Measurements from ENCODE around the gene MAP3K4.

MAP3K4 gene

GRCh38 chr6:161127071-161127740, 135.6 kb downstream of the MAP3K4 start:
- no peak for DNase-seq (ENCODE audit: low read depth)

GRCh38 chr6:161128230-161128629, 136.7 kb downstream of the MAP3K4 start:
- DNase-seq (ENCODE audit: low read depth) = no peak

GRCh38 chr6:161128680-161129196, 137.2 kb downstream of the MAP3K4 start:
- DNase-seq (ENCODE audit: low read depth) = no peak

- no peak for DNase-seq (ENCODE audit: low read depth)
Measured at GRCh38 chr6:161130541-161130940, 139.0 kb downstream of the MAP3K4 start.

- DNase-seq (ENCODE audit: low read depth) = no peak
Measured at GRCh38 chr6:161130967-161131766, 139.6 kb downstream of the MAP3K4 start.

- no peak for DNase-seq (ENCODE audit: low read depth)
Measured at GRCh38 chr6:161132384-161132783, 140.8 kb downstream of the MAP3K4 start.

- DNase-seq (ENCODE audit: low read depth) = no peak
Measured at GRCh38 chr6:161133963-161134362, 142.4 kb downstream of the MAP3K4 start.

GRCh38 chr6:161134550-161135298, 143.2 kb downstream of the MAP3K4 start:
- DNase-seq (ENCODE audit: low read depth) = no peak

GRCh38 chr6:161135695-161136591, 144.4 kb downstream of the MAP3K4 start:
- DNase-seq (ENCODE audit: low read depth) = no peak

- no peak for DNase-seq (ENCODE audit: low read depth)
Measured at GRCh38 chr6:161136655-161137054, 145.1 kb downstream of the MAP3K4 start.

GRCh38 chr6:161137320-161137719, 145.8 kb downstream of the MAP3K4 start:
- no peak for DNase-seq (ENCODE audit: low read depth)

- DNase-seq (ENCODE audit: low read depth) = no peak
Measured at GRCh38 chr6:161137839-161138542, 146.4 kb downstream of the MAP3K4 start.

- DNase-seq (ENCODE audit: low read depth) = no peak
Measured at GRCh38 chr6:161138543-161139303, 147.2 kb downstream of the MAP3K4 start.

- no peak for DNase-seq (ENCODE audit: low read depth)
Measured at GRCh38 chr6:161139304-161139765, 147.8 kb downstream of the MAP3K4 start.

- no peak for DNase-seq (ENCODE audit: low read depth)
Measured at GRCh38 chr6:161139766-161140553, 148.4 kb downstream of the MAP3K4 start.

GRCh38 chr6:161140554-161140875, 148.9 kb downstream of the MAP3K4 start:
- no peak for DNase-seq (ENCODE audit: low read depth)

- no peak for DNase-seq (ENCODE audit: low read depth)
Measured at GRCh38 chr6:161141173-161141572, 149.6 kb downstream of the MAP3K4 start.

- DNase-seq (ENCODE audit: low read depth) = no peak
Measured at GRCh38 chr6:161142957-161143296, 151.4 kb downstream of the MAP3K4 start.

GRCh38 chr6:161143663-161144430, 152.3 kb downstream of the MAP3K4 start:
- DNase-seq (ENCODE audit: low read depth) = no peak

All from GM04503 (cell line).